ENCODE results near the gene TIFAB.

DNA sequence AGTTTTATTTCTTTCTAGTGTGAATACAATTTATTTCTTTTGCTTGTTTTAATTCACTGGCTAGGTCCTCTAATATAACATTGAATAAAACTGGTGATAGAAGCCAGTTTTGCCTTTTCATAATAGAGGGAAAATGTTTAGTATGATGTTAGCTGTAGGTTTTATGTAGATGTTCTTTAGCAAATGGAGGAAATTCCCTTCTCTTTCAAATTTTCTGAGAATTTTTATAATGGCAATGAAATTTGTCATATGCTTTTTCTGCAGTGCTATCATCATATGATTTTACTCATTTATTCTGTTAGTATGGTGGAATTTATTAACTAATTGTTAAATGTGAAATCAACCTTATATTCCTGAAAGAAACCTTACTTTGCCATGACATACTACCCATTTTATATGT, 35.1 kb downstream of the TIFAB start:
- no peak for TF ChIP-seq POLR2A (IDR thresholded peaks at IDR 0.05)
- no peak for TF ChIP-seq CTCF (IDR thresholded peaks at IDR 0.05)
